Caco-2 (cell line): ENCODE data around the gene ZNF678. TPM values are rescaled to one million over a fixed set of nuclear protein-coding genes. Genes with fewer than 3 reads are reported as not detected.
"Not testable (repeated sequence)": the region's sequence is repeated elsewhere in the genome, so short reads cannot be mapped to it uniquely, and the experiment has no call there.

Source experiments
- BruUV-seq: library from RNA; stranded (reverse); fragments of 400-500 nt; replicated peaks from 2 replicates; lab custom pipeline; 2021; lab: Mats Ljungman, UMichigan
- CTCF ChIA-PET: fragments of 300-600 bp; sonication (Branson Sonifier 250); formaldehyde crosslinking; loops from one replicate; lab custom pipeline; 2022; ENCODE audit warnings: antibody characterized with exemption; lab: Charles Lee
- POLR2A ChIA-PET: fragments of 300-600 bp; sonication (Branson Sonifier 250); formaldehyde crosslinking; loops from one replicate; lab custom pipeline; 2022; ENCODE audit warnings: antibody characterized with exemption; lab: Charles Lee
- DNase-seq, 2 experiments: peaks; one replicate each; pipeline versions ENCODE4 v3.0.0 to v3.0.0-alpha.2; 2020 to 2022
- H3K27me3 ChIP-seq: replicated peaks from 2 replicates; pipeline ENCODE4 v1.6.0; 2011; ENCODE audit warnings: low read length; ENCODE audit not compliant: control insufficient read depth, insufficient read depth
- H3K36me3 ChIP-seq: 2 replicates; pipeline ENCODE4 v1.5.1; 2011; ENCODE audit warnings: low read length; ENCODE audit not compliant: control insufficient read depth, insufficient read depth
- H3K4me1 ChIP-seq: fragments of 250-450 bp; sonication (Bioruptor Pico); 2 replicates; pipeline ENCODE4 v1.5.1; 2020; ENCODE audit warnings: mild to moderate bottlenecking
- H3K4me3 ChIP-seq: 2 replicates; pipeline ENCODE4 v1.5.1; 2011; ENCODE audit warnings: low read depth, mild to moderate bottlenecking, control low read depth, low read length
- H3K9me3 ChIP-seq: fragments of 250-450 bp; sonication (Bioruptor Pico); 2 replicates; pipeline ENCODE4 v1.5.1; 2020; ENCODE audit warnings: mild to moderate bottlenecking, moderate library complexity
- H3K27ac Mint-ChIP-seq: one replicate; pipeline ENCODE4 v1.8.0; 2022; ENCODE audit warnings: mixed read lengths; ENCODE audit not compliant: unreplicated experiment
- H3K27me3 Mint-ChIP-seq: one replicate; pipeline ENCODE4 v1.8.0; 2022; ENCODE audit warnings: mixed read lengths; ENCODE audit not compliant: insufficient read depth, unreplicated experiment
- H3K36me3 Mint-ChIP-seq: one replicate; pipeline ENCODE4 v1.8.0; 2022; ENCODE audit warnings: mild to moderate bottlenecking, mixed read lengths; ENCODE audit not compliant: insufficient read depth, unreplicated experiment
- H3K4me1 Mint-ChIP-seq: one replicate; pipeline ENCODE4 v1.8.0; 2022; ENCODE audit warnings: low read depth, mixed read lengths; ENCODE audit not compliant: unreplicated experiment
- H3K4me3 Mint-ChIP-seq: one replicate; pipeline ENCODE4 v1.8.0; 2022; ENCODE audit warnings: mild to moderate bottlenecking, moderate library complexity, mixed read lengths; ENCODE audit not compliant: unreplicated experiment
- H3K9me3 Mint-ChIP-seq: one replicate; pipeline ENCODE4 v1.8.0; 2022; ENCODE audit warnings: mixed read lengths; ENCODE audit not compliant: unreplicated experiment
- intact Hi-C: fragments of 100-400 bp; cut with micrococcal nuclease; formaldehyde crosslinking; loops from one replicate; pipeline ENCODE4 v1.10.0; 2022; ENCODE audit not compliant: unreplicated experiment
- total RNA-seq: library from RNA; stranded (reverse); gene quantifications from 2 replicates; pipeline ENCODE4 v1.2.3, GENCODE V29; 2022
- TF ChIP-seq, protein P1 (sequence below), 2 experiments: fragments of 200-600 bp in 1 of 2; IDR thresholded peaks; 1 replicate in 1 of 2; 2 replicates in 1 of 2; pipeline versions ENCODE4 v1.5.1 to v1.8.0; 2011 to 2022; ENCODE audit warnings: antibody characterized with exemption in 1 of 2, control low read depth in 1 of 2, inconsistent platforms in 1 of 2, low read depth in 1 of 2, low read length in 1 of 2, mild to moderate bottlenecking in 1 of 2, moderate library complexity in 1 of 2; ENCODE audit not compliant: insufficient read depth in 1 of 2, severe bottlenecking in 1 of 2, unreplicated experiment in 1 of 2

ZNF678 gene
- total RNA-seq, 1 experiment from 2014 or later: 10.7 TPM

- H3K36me3 ChIP-seq, POLR2A ChIA-PET, H3K4me1 ChIP-seq, DNase-seq, BruUV-seq, H3K4me3 Mint-ChIP-seq, H3K27ac Mint-ChIP-seq, CTCF ChIA-PET, H3K27me3 ChIP-seq, intact Hi-C loops, H3K4me3 ChIP-seq, H3K4me1 Mint-ChIP-seq, H3K27me3 Mint-ChIP-seq: not testable (repeated sequence)
- H3K9me3 ChIP-seq: peaks cover 17% of the 10 kb centered on the region
- peaks cover 11% of the 10 kb centered on the region for H3K36me3 Mint-ChIP-seq
- H3K9me3 Mint-ChIP-seq: peaks cover 47% of the 10 kb centered on the region
Observed at GRCh38 chr1:227596222-227596621, 32.9 kb downstream of the ZNF678 start.

DNA sequence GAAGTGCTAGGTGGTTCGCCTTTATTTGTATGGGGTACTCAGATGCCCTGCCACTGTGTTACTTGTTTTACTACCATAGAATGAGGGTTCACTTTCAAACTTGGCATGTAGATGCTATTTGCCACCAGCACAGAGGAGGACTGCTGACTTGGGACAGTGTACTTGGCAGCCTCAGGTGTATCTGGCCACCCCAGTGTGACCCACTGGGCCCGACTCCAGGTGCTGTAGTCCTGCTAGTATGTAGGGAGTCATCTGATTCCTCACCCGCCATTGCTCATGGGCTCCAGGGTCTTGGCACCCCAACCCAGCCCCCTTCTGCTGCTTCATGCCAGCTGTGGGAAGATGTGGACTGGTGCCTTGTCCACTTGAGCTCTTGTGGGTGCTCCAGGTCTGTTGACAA, 40.0 kb downstream of the ZNF678 start:
- intact Hi-C loops: no loop called here
- no peaks in the 10 kb centered on the region for H3K27me3 ChIP-seq
- TF ChIP-seq, protein P1, sequence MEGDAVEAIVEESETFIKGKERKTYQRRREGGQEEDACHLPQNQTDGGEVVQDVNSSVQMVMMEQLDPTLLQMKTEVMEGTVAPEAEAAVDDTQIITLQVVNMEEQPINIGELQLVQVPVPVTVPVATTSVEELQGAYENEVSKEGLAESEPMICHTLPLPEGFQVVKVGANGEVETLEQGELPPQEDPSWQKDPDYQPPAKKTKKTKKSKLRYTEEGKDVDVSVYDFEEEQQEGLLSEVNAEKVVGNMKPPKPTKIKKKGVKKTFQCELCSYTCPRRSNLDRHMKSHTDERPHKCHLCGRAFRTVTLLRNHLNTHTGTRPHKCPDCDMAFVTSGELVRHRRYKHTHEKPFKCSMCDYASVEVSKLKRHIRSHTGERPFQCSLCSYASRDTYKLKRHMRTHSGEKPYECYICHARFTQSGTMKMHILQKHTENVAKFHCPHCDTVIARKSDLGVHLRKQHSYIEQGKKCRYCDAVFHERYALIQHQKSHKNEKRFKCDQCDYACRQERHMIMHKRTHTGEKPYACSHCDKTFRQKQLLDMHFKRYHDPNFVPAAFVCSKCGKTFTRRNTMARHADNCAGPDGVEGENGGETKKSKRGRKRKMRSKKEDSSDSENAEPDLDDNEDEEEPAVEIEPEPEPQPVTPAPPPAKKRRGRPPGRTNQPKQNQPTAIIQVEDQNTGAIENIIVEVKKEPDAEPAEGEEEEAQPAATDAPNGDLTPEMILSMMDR (IDR thresholded peaks at IDR 0.05; ENCODE audit: insufficient read depth in 1 of 2, low read depth in 1 of 2, low read length in 1 of 2, severe bottlenecking in 1 of 2, unreplicated experiment in 1 of 2): no peak
- H3K4me3 Mint-ChIP-seq: no peak overlapping the region
- no peak overlapping the region for H3K27ac Mint-ChIP-seq
- H3K9me3 ChIP-seq: peaks cover 13% of the 10 kb centered on the region
- POLR2A ChIA-PET: no interaction called here
- no peak overlapping the region for H3K4me3 ChIP-seq
- no peaks in the 10 kb centered on the region for H3K4me1 ChIP-seq
- no TSS peak for BruUV-seq
- CTCF ChIA-PET: no interaction called here
- no peaks in the 10 kb centered on the region for H3K4me1 Mint-ChIP-seq
- H3K36me3 Mint-ChIP-seq: no peaks in the 10 kb centered on the region
- H3K27me3 Mint-ChIP-seq: no peaks in the 10 kb centered on the region
- no peak for DNase-seq
- H3K9me3 Mint-ChIP-seq: peaks cover 34% of the 10 kb centered on the region
- no peaks in the 10 kb centered on the region for H3K36me3 ChIP-seq

DNA sequence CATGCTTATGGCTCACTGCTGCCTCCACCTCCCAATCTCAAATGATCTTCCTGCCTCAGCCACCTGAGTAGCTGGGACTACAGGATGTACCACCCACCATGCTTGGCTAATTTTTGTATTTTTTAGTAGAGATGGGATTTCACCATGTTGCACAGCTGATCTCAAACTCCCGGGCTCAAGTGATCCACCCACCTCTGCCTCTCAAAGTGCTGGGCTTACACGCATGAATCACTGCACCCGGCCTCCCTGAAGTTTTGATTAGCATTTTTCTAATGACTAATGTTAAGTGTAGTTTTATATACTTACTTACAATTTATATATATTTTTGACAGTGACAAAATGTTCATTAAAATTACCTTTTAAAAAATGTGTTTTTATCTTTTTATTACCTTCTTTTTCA, 41.1 kb downstream of the ZNF678 start:
- no peak for DNase-seq
- POLR2A ChIA-PET: no interaction called here
- H3K36me3 Mint-ChIP-seq: no peaks in the 10 kb centered on the region
- Histone ChIP-seq H3K4me1 (no peaks in the 10 kb centered on the region), H3K27me3 (no peaks in the 10 kb centered on the region), H3K36me3 (no peaks in the 10 kb centered on the region), H3K9me3 (peaks cover 13% of the 10 kb centered on the region), H3K4me3 (no peak overlapping the region)
- BruUV-seq: no TSS peak
- H3K9me3 Mint-ChIP-seq: peaks cover 30% of the 10 kb centered on the region
- H3K4me3 Mint-ChIP-seq: no peak overlapping the region
- CTCF ChIA-PET: no interaction called here
- no peak overlapping the region for H3K27ac Mint-ChIP-seq
- TF ChIP-seq, protein P1 (IDR thresholded peaks at IDR 0.05; ENCODE audit: insufficient read depth in 1 of 2, low read depth in 1 of 2, low read length in 1 of 2, severe bottlenecking in 1 of 2, unreplicated experiment in 1 of 2): no peak
- no peaks in the 10 kb centered on the region for H3K27me3 Mint-ChIP-seq
- intact Hi-C loops: no loop called here
- H3K4me1 Mint-ChIP-seq: no peaks in the 10 kb centered on the region

DNA sequence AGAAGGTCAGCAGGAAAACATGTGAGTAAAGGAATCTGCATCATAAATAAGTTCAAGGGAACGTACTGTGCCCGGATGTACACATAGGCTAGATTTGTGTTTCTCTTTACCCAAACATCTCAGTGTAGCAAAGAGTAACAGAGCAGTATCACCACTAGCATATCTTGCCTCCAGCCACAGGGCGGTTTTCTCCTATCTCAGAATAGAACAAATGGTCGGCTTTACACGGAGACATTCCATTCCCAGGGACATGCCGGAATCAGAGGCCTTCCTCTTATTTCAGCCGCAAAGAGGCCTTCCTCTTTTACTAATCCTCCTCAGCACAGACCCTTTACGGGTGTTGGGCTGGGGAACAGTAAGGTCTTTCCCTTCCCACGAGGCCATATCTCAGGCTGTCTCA, 42.9 kb downstream of the ZNF678 start:
- H3K9me3 ChIP-seq, H3K27me3 Mint-ChIP-seq, H3K27me3 ChIP-seq, BruUV-seq, H3K4me3 ChIP-seq, H3K4me3 Mint-ChIP-seq, H3K36me3 Mint-ChIP-seq, CTCF ChIA-PET, H3K36me3 ChIP-seq, H3K4me1 Mint-ChIP-seq, H3K27ac Mint-ChIP-seq, intact Hi-C loops, DNase-seq, POLR2A ChIA-PET, H3K4me1 ChIP-seq: not testable (repeated sequence)
- peaks cover 21% of the 10 kb centered on the region for H3K9me3 Mint-ChIP-seq
